Measurements from ENCODE around the gene ACTL7B.

ACTL7B gene

DNA sequence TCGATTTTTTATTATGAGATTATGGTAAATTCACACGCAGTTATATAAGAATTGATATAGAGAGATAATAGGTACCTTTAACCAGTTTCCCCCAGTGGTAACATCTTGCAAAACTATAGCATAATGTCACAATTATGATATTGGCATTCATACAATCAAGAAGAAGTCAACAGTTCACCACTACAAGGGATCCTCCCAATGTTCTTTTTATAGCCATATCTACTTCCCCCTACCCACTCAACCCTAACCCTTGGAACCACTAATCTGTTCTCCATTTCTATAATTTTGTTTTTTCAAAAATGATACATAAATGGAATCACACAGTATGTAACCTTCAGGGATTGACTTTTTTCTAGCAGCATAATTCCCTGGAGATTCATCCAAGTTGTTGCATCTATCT is 9.8 kb downstream of the ACTL7B start:
- TF ChIP-seq RAD21 (IDR thresholded peaks at IDR 0.05; ENCODE audit: low read depth) (no peak), EGR1 (IDR thresholded peaks at IDR 0.05) (no peak), CREB1 (IDR thresholded peaks at IDR 0.05; ENCODE audit: low read depth) (no peak), TCF12 (IDR thresholded peaks at IDR 0.05; ENCODE audit: low read depth) (no peak), TEAD4 (IDR thresholded peaks at IDR 0.05) (no peak), FOXM1 (IDR thresholded peaks at IDR 0.05; ENCODE audit: borderline replicate concordance, low read depth) (no peak), NFIC (IDR thresholded peaks at IDR 0.05) (no peak), TAF1 (IDR thresholded peaks at IDR 0.05; ENCODE audit: low read depth) (no peak)
- TF ChIP-seq, protein P1, sequence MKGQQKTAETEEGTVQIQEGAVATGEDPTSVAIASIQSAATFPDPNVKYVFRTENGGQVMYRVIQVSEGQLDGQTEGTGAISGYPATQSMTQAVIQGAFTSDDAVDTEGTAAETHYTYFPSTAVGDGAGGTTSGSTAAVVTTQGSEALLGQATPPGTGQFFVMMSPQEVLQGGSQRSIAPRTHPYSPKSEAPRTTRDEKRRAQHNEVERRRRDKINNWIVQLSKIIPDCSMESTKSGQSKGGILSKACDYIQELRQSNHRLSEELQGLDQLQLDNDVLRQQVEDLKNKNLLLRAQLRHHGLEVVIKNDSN (IDR thresholded peaks at IDR 0.05): no peak
- TF ChIP-seq, protein P2, sequence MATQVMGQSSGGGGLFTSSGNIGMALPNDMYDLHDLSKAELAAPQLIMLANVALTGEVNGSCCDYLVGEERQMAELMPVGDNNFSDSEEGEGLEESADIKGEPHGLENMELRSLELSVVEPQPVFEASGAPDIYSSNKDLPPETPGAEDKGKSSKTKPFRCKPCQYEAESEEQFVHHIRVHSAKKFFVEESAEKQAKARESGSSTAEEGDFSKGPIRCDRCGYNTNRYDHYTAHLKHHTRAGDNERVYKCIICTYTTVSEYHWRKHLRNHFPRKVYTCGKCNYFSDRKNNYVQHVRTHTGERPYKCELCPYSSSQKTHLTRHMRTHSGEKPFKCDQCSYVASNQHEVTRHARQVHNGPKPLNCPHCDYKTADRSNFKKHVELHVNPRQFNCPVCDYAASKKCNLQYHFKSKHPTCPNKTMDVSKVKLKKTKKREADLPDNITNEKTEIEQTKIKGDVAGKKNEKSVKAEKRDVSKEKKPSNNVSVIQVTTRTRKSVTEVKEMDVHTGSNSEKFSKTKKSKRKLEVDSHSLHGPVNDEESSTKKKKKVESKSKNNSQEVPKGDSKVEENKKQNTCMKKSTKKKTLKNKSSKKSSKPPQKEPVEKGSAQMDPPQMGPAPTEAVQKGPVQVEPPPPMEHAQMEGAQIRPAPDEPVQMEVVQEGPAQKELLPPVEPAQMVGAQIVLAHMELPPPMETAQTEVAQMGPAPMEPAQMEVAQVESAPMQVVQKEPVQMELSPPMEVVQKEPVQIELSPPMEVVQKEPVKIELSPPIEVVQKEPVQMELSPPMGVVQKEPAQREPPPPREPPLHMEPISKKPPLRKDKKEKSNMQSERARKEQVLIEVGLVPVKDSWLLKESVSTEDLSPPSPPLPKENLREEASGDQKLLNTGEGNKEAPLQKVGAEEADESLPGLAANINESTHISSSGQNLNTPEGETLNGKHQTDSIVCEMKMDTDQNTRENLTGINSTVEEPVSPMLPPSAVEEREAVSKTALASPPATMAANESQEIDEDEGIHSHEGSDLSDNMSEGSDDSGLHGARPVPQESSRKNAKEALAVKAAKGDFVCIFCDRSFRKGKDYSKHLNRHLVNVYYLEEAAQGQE (IDR thresholded peaks at IDR 0.05; ENCODE audit: low read depth): no peak

DNA sequence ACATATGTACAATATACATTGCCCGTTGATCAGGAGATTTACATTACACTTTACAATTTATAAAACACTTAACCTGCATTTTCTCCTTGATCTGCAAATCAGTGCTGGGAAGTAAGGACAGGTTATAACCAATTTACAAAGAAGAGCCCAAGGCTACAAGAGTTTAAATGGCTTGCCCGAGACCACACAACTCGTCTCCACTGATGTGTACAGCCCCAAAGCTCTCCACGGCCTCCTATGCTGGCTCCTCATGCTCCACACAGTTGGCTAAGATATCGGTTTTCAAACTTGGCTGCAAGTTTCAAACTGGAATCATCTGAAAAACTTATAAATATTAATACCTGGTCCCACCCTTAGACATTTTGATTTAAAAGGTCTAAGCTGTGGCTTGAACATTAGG is 10.3 kb downstream of the ACTL7B start:
- TF ChIP-seq NFIC (IDR thresholded peaks at IDR 0.05) (no peak), EP300 (IDR thresholded peaks at IDR 0.05; ENCODE audit: borderline replicate concordance) (no peak), TEAD4 (IDR thresholded peaks at IDR 0.05) (no peak), YY1 (IDR thresholded peaks at IDR 0.05; ENCODE audit: low read depth) (no peak)
- TF ChIP-seq, protein P3, sequence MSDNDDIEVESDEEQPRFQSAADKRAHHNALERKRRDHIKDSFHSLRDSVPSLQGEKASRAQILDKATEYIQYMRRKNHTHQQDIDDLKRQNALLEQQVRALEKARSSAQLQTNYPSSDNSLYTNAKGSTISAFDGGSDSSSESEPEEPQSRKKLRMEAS (IDR thresholded peaks at IDR 0.05): no peak

DNA sequence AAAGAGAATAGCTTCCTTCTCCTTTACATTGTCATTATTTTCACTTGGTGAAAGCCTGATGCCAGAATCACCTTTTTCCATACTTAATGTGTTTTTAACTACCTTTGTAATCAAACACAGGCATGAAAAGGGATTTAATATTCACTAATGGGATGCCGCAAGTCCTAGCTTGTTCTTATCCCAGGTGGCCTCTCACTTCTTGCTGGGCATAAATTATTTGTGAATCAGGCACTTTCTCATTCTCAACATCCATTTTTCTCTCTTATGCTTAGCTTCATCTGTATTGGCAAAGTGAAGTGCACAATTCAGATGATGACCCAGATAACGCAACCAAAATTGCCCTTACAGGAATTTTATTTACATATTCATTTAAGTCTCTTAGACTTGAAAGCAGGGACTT is 10.9 kb downstream of the ACTL7B start:
- TF ChIP-seq TEAD4 (IDR thresholded peaks at IDR 0.05): no peak
- no peak for TF ChIP-seq EP300 (IDR thresholded peaks at IDR 0.05; ENCODE audit: borderline replicate concordance)
- no peak for TF ChIP-seq TCF12 (IDR thresholded peaks at IDR 0.05; ENCODE audit: low read depth)
- TF ChIP-seq FOXM1 (IDR thresholded peaks at IDR 0.05; ENCODE audit: borderline replicate concordance, low read depth): no peak
- no peak for TF ChIP-seq CEBPB (IDR thresholded peaks at IDR 0.05)

DNA sequence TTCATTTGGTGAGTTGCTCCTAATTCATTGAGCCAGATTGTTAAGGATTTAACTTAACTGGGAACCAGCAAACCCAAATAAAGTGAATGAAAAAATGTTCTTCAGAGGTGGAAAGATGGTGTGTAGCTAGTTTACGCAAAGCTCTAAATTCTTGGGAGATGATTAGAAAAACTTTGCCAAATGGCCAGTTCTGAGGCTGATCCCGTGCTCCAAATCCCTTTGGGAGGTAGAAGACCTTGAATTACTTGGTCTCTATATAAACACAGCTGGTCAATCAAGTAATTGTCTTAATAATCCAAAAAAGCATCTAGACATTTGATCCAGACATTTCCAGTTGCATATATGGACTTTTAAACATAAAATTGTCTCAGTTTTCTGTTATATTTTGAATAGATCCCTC is 11.4 kb downstream of the ACTL7B start:
- no peak for TF ChIP-seq RAD21 (IDR thresholded peaks at IDR 0.05; ENCODE audit: low read depth)
- TF ChIP-seq NFIC (IDR thresholded peaks at IDR 0.05): no peak
- TF ChIP-seq TAF1 (IDR thresholded peaks at IDR 0.05; ENCODE audit: low read depth): no peak
- TF ChIP-seq YY1 (IDR thresholded peaks at IDR 0.05; ENCODE audit: low read depth): no peak
- TF ChIP-seq, protein P3 (IDR thresholded peaks at IDR 0.05): no peak
- no peak for TF ChIP-seq ZBTB7A (IDR thresholded peaks at IDR 0.05; ENCODE audit: low read depth)
- TF ChIP-seq CREB1 (IDR thresholded peaks at IDR 0.05; ENCODE audit: low read depth): no peak
- no peak for TF ChIP-seq FOXM1 (IDR thresholded peaks at IDR 0.05; ENCODE audit: borderline replicate concordance, low read depth)
- TF ChIP-seq EGR1 (IDR thresholded peaks at IDR 0.05): no peak
- TF ChIP-seq TCF12 (IDR thresholded peaks at IDR 0.05; ENCODE audit: low read depth): no peak

DNA sequence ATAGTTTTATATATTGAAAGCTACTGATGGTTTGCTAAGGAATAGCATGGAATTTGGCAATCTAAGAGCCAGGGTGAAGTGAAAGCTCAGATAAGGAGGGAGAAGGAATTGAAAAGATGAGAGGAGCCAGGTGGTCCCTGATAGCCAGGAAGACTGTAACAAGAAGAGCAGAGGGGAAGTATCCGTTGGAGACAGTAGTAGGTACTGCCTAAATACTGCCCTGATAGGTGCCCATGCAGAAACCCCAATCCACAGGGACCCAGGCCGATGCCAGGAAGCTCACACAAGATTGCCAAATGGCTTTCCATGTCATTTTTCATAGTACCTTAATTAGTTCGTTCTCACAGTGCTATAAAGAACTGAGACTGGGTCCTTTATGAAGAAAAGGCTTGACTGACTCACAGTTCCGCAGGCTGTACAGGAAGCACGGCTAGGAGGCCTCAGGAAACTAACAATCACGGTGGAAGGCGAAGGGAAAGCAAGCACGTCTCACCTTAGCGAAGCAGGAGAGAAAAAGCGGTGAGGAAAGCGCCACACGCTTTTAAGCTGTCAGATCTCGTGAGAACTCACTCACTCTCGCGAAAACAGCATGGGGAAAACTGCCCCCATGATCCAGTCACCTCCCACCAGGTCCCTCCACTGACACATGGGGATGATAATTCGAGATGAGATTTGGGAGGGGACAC is 13.0 kb downstream of the ACTL7B start:
- TF ChIP-seq TEAD4 (IDR thresholded peaks at IDR 0.05): no peak
- TF ChIP-seq EGR1 (IDR thresholded peaks at IDR 0.05): no peak
- TF ChIP-seq CREB1 (IDR thresholded peaks at IDR 0.05; ENCODE audit: low read depth): no peak
- TF ChIP-seq, protein P3 (IDR thresholded peaks at IDR 0.05): no peak
- TF ChIP-seq NFIC (IDR thresholded peaks at IDR 0.05): no peak
- TF ChIP-seq, protein P2 (IDR thresholded peaks at IDR 0.05; ENCODE audit: low read depth): no peak
- TF ChIP-seq EP300 (IDR thresholded peaks at IDR 0.05; ENCODE audit: borderline replicate concordance): no peak
- TF ChIP-seq TCF12 (IDR thresholded peaks at IDR 0.05; ENCODE audit: low read depth): no peak
- no peak for TF ChIP-seq RAD21 (IDR thresholded peaks at IDR 0.05; ENCODE audit: low read depth)
- no peak for TF ChIP-seq FOXM1 (IDR thresholded peaks at IDR 0.05; ENCODE audit: borderline replicate concordance, low read depth)
- TF ChIP-seq ZBTB7A (IDR thresholded peaks at IDR 0.05; ENCODE audit: low read depth): no peak
- TF ChIP-seq, protein P1 (IDR thresholded peaks at IDR 0.05): no peak
- no peak for TF ChIP-seq TAF1 (IDR thresholded peaks at IDR 0.05; ENCODE audit: low read depth)

DNA sequence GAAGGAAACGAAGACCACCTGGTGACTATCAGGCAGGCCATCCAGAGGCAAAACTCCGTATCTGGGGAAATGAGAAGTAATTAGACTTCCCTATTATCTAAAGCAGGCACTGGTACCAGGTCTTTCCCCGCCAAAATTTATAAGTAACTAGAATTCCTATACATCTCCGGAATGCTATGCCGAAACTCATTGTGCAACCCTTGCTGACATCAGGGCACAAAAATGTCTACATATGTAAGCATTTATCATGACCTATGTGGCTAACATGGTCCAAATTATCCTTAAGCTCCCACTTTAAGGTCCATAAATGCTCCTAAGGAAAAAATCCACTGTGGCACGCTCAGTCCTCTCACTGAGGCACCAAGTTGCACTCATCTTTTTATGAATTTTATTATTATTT is 17.8 kb downstream of the ACTL7B start:
- no peak for TF ChIP-seq EP300 (IDR thresholded peaks at IDR 0.05; ENCODE audit: borderline replicate concordance)
- peak; percentile 46; the same call in 1 of the 2 replicates for TF ChIP-seq CEBPB (IDR thresholded peaks at IDR 0.05)
